Measurements from ENCODE around the gene SMTNL1.
"Not testable (repeated sequence)": the region's sequence is repeated elsewhere in the genome, so short reads cannot be mapped to it uniquely, and the experiment has no call there.

SMTNL1 gene

GRCh38 chr11:57511741-57512430 lies 25.5 kb upstream of the SMTNL1 start:
- DNase-seq = no peak

- DNase-seq = no peak
These were observed 24.5 kb upstream of the SMTNL1 start for GRCh38 chr11:57512646-57513451.

- DNase-seq = no peak
These were observed 24.0 kb upstream of the SMTNL1 start for GRCh38 chr11:57513452-57513795.

- no peak for DNase-seq
These were observed 23.4 kb upstream of the SMTNL1 start for GRCh38 chr11:57513911-57514537.

GRCh38 chr11:57514538-57515331 lies 22.7 kb upstream of the SMTNL1 start:
- DNase-seq = no peak

- DNase-seq = no peak
These were observed 21.9 kb upstream of the SMTNL1 start, which contains the start of gene SLC43A1 for GRCh38 chr11:57515332-57516060. TSS of gene SLC43A1 (minus strand) at chr11:57515702. CDS start at chr11:57514111, 1,591 bp downstream.

- no peak for DNase-seq
These were observed 21.3 kb upstream of the SMTNL1 start for GRCh38 chr11:57516061-57516443.

- no peak for DNase-seq
These were observed 16.3 kb upstream of the SMTNL1 start for GRCh38 chr11:57521116-57521515.

- no peak for DNase-seq
These were observed 14.0 kb upstream of the SMTNL1 start for GRCh38 chr11:57523419-57523818.

GRCh38 chr11:57527056-57527631 lies 10.3 kb upstream of the SMTNL1 start:
- DNase-seq = no peak

GRCh38 chr11:57529012-57529411 lies 8.4 kb upstream of the SMTNL1 start:
- DNase-seq = no peak

- DNase-seq = no peak
These were observed 7.2 kb upstream of the SMTNL1 start for GRCh38 chr11:57530215-57530595.

GRCh38 chr11:57530596-57531507 lies 6.5 kb upstream of the SMTNL1 start, which contains the start of gene TIMM10:
TSS of gene TIMM10 (minus strand) at chr11:57530754. CDS start at chr11:57530189, 565 bp downstream.
- peak; percentile 95 for DNase-seq

- DNase-seq = not testable (repeated sequence)
These were observed 2.9 kb upstream of the SMTNL1 start for GRCh38 chr11:57534449-57534848.

GRCh38 chr11:57539342-57539741 lies 1.9 kb downstream of the SMTNL1 start:
- no peak for DNase-seq

GRCh38 chr11:57541169-57541568 lies 3.8 kb downstream of the SMTNL1 start:
- no peak for DNase-seq

- DNase-seq = no peak
These were observed 5.2 kb downstream of the SMTNL1 start for GRCh38 chr11:57542582-57542981.

GRCh38 chr11:57543593-57543992 lies 6.2 kb downstream of the SMTNL1 start:
- no peak for DNase-seq

- no peak for DNase-seq
These were observed 7.2 kb downstream of the SMTNL1 start for GRCh38 chr11:57544566-57544965.

GRCh38 chr11:57545883-57546282 lies 8.5 kb downstream of the SMTNL1 start:
- DNase-seq = no peak

GRCh38 chr11:57546451-57546850 lies 9.1 kb downstream of the SMTNL1 start:
- no peak for DNase-seq

Data from NCI-H1436 treated with DMSO at 0.1 percent for 48 hours (cell line).